ENCODE results near the gene CFAP57.

DNA sequence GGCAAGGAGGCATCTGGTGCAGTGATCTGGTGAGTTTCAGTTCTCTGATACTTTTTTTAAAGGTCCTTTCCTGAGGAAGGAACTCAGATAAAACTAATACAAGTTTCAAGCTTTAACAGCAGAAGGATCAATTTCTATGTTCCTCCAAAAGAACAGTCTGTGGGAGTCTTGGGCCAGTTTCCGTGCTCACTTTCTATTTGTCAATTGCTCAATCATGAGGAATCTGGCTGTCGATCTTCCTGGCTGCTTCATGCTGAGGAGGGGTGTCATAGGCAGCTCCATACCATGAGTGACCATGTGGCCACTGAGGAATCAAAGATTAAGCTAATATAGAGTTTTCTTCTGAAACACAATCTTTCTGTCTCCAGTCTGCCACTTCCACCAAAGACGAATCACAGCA is 86.2 kb downstream of the CFAP57 start:
- TF ChIP-seq CTCF (IDR thresholded peaks at IDR 0.05 in 2 of 3, conservative IDR thresholded peaks at IDR 0.05 in 1 of 3; ENCODE audit: insufficient read depth in 2 of 3, low read depth in 1 of 3, low read length in 3 of 3) (no peak), ZNF41 (CRISPR knock-in tag; conservative IDR thresholded peaks at IDR 0.05) (no peak), EP300 (IDR thresholded peaks at IDR 0.05; ENCODE audit: low read length) (no peak), CREBBP (IDR thresholded peaks at IDR 0.05; ENCODE audit: low read depth, low read length) (no peak), HMGXB4 (CRISPR knock-in tag; IDR thresholded peaks at IDR 0.05) (no peak), STAG1 (CRISPR knock-in tag; IDR thresholded peaks at IDR 0.05; ENCODE audit: borderline replicate concordance) (no peak), ATF3 (IDR thresholded peaks at IDR 0.05) (no peak), ATF3 (CRISPR knock-in tag; conservative IDR thresholded peaks at IDR 0.05) (no peak)

All from K562 (cell line).